A549 treated with RU486 at 1 μM for 4 hours (cell line): ENCODE data around the gene TP53TG3F. TPM values are rescaled to one million over a fixed set of nuclear protein-coding genes. Genes with fewer than 3 reads are reported as not detected.

Experiments
- total RNA-seq: library from RNA; stranded (reverse); fragments of 200-300 nt; extraction: Qiagen RNA extraction; gene quantifications from 5 replicates; pipeline ENCODE4 v1.2.3, GENCODE V29; 2022; ENCODE audit warnings: low read depth

The TP53TG3F gene
- total RNA-seq, result 0.07 to 0.16 TPM in 2 of 5 replicates, not detected in the others

GRCh38 chr16:33459312-33459711 lies at the start of gene TP53TG3F:
Gene TP53TG3F (plus strand): TSS chr16:33459612. CDS start chr16:33459680, 68 bp downstream.

Other genes with a start within 250 kb of the TP53TG3F start
- gene TP53TG3E, start 155.3 kb upstream of the TP53TG3F start, total RNA-seq, result 0.11 TPM in 1 of 5 replicates, not detected in the others
- 0.28 to 0.31 TPM in 2 of 5 replicates, not detected in the others for gene TP53TG3B, start 98.8 kb upstream of the TP53TG3F start, total RNA-seq